IMR-90 (cell line): ENCODE data around the gene CD248. TPM values are rescaled to one million over a fixed set of nuclear protein-coding genes. Genes with fewer than 3 reads are reported as not detected.

Experiments
- ATAC-seq: fragments of 200-7000 bp; cut with Tn5 transposase; 2 replicates; pipeline ENCODE4 v1.9.1; 2020; ENCODE audit warnings: low read depth, mild to moderate bottlenecking, moderate library complexity
- BruUV-seq: library from RNA; stranded (reverse); fragments of 400-500 nt; replicated peaks from 2 replicates; lab custom pipeline; 2021; lab: Mats Ljungman, UMichigan
- CTCF ChIA-PET: fragments of 300-600 bp; formaldehyde crosslinking; extraction: SDS; loops from one replicate; lab custom pipeline; 2021; ENCODE audit warnings: antibody characterized with exemption; lab: Yijun Ruan, JAX
- POLR2A ChIA-PET: fragments of 300-600 bp; sonication (Branson Sonifier 250); formaldehyde crosslinking; loops from one replicate; lab custom pipeline; 2022; ENCODE audit warnings: antibody characterized with exemption; ENCODE audit not compliant: unreplicated experiment; lab: Charles Lee
- DNase-seq: peaks from one replicate; pipeline ENCODE4 v3.0.0; 2013
- H2AFZ ChIP-seq: replicated peaks from 2 replicates; pipeline ENCODE3; 2013; ENCODE audit warnings: low read length, mild to moderate bottlenecking; ENCODE audit not compliant: poor library complexity
- H2AK5ac ChIP-seq: 2 replicates; pipeline ENCODE4 v1.6.1; 2013; ENCODE audit warnings: low read depth, low read length, inconsistent platforms
- H2AK9ac ChIP-seq: replicated peaks from 2 replicates; pipeline ENCODE3; 2013; ENCODE audit warnings: mild to moderate bottlenecking, low read depth, low read length, moderate library complexity; ENCODE audit not compliant: poor library complexity
- H2BK120ac ChIP-seq: 2 replicates; pipeline ENCODE4 v1.6.1; 2013; ENCODE audit warnings: low read depth, low read length, inconsistent platforms
- H2BK15ac ChIP-seq: 3 replicates; pipeline ENCODE4 v1.6.1; 2013; ENCODE audit warnings: low read depth, low read length, inconsistent platforms
- H2BK20ac ChIP-seq: 2 replicates; pipeline ENCODE4 v1.6.1; 2013; ENCODE audit warnings: low read depth, mild to moderate bottlenecking, inconsistent platforms, low read length, moderate library complexity
- H2BK5ac ChIP-seq: 2 replicates; pipeline ENCODE4 v1.6.1; 2013; ENCODE audit warnings: mild to moderate bottlenecking, low read depth, low read length, inconsistent platforms; ENCODE audit not compliant: poor library complexity, severe bottlenecking
- H3K14ac ChIP-seq: replicated peaks from 2 replicates; pipeline ENCODE4 v1.6.1; 2013; ENCODE audit warnings: low read depth, low read length, inconsistent platforms
- H3K18ac ChIP-seq: 2 replicates; pipeline ENCODE4 v1.6.1; 2013; ENCODE audit warnings: low read depth, low read length, control low read depth
- H3K23ac ChIP-seq: 2 replicates; pipeline ENCODE4 v1.6.1; 2013; ENCODE audit warnings: low read depth, low read length, inconsistent platforms
- H3K27ac ChIP-seq: 2 replicates; pipeline ENCODE4 v1.5.1; 2013; ENCODE audit warnings: mild to moderate bottlenecking, control low read depth, low read length; ENCODE audit not compliant: insufficient read depth
- H3K27me3 ChIP-seq: 2 replicates; pipeline ENCODE4 v1.6.1; 2013; ENCODE audit warnings: low read length; ENCODE audit not compliant: control insufficient read depth, insufficient read depth
- H3K36me3 ChIP-seq: 2 replicates; pipeline ENCODE4 v1.6.1; 2013; ENCODE audit warnings: low read length, mixed read lengths; ENCODE audit not compliant: control insufficient read depth, insufficient read depth
- H3K4ac ChIP-seq: 2 replicates; pipeline ENCODE4 v1.6.1; 2013; ENCODE audit warnings: low read depth, low read length, inconsistent platforms
- H3K4me1 ChIP-seq: 2 replicates; pipeline ENCODE4 v1.6.1; 2013; ENCODE audit warnings: low read length, mixed read lengths; ENCODE audit not compliant: control insufficient read depth, insufficient read depth
- H3K4me2 ChIP-seq: 2 replicates; pipeline ENCODE4 v1.6.1; 2013; ENCODE audit warnings: low read depth, mild to moderate bottlenecking, control low read depth, low read length, moderate library complexity
- H3K4me3 ChIP-seq: 2 replicates; pipeline ENCODE4 v1.5.1; 2013; ENCODE audit warnings: low read depth, mild to moderate bottlenecking, control low read depth, low read length, moderate library complexity; ENCODE audit not compliant: insufficient read depth
- H3K56ac ChIP-seq: 2 replicates; pipeline ENCODE4 v1.6.1; 2013; ENCODE audit warnings: low read length, inconsistent platforms; ENCODE audit not compliant: insufficient read depth; ENCODE audit errors: extremely low read depth
- H3K79me1 ChIP-seq, 2 experiments: 2 replicates each; pipeline ENCODE4 v1.6.1; 2013; ENCODE audit warnings: low read length in 2 of 2, inconsistent platforms in 1 of 2, low read depth in 1 of 2
- H3K9ac ChIP-seq: 2 replicates; pipeline ENCODE4 v1.6.1; 2013; ENCODE audit warnings: low read depth, low read length, control low read depth
- H3K9me1 ChIP-seq: 2 replicates; pipeline ENCODE4 v1.6.1; 2013; ENCODE audit warnings: low read length, inconsistent platforms; ENCODE audit not compliant: insufficient read depth
- H3K9me3 ChIP-seq: 2 replicates; pipeline ENCODE4 v1.6.1; 2013; ENCODE audit warnings: low read length; ENCODE audit not compliant: control insufficient read depth, insufficient read depth
- H4K20me1 ChIP-seq: 2 replicates; pipeline ENCODE4 v1.6.1; 2013; ENCODE audit warnings: low read length, inconsistent platforms; ENCODE audit not compliant: insufficient read depth
- H4K5ac ChIP-seq: 2 replicates; pipeline ENCODE4 v1.6.1; 2013; ENCODE audit warnings: mild to moderate bottlenecking, low read depth, low read length, control low read depth
- H4K8ac ChIP-seq, 2 experiments: 2 replicates each; pipeline ENCODE4 v1.6.1; 2013; ENCODE audit warnings: low read depth in 2 of 2, low read length in 2 of 2, control low read depth in 1 of 2, inconsistent platforms in 1 of 2
- H4K91ac ChIP-seq: 2 replicates; pipeline ENCODE4 v1.6.1; 2013; ENCODE audit warnings: low read depth, low read length, inconsistent platforms; ENCODE audit not compliant: insufficient read depth
- BHLHE40 ChIP-seq: fragments of 150-350 bp; IDR thresholded peaks from 2 replicates; pipeline ENCODE4 v1.6.1; 2016; ENCODE audit warnings: mild to moderate bottlenecking, low read depth, low read length
- CEBPB ChIP-seq: IDR thresholded peaks from 2 replicates; pipeline ENCODE4 v1.6.1; 2012; ENCODE audit warnings: low read depth, low read length, improper control_type of control experiment
- FOS ChIP-seq: fragments of 150-350 bp; IDR thresholded peaks from 2 replicates; pipeline ENCODE4 v1.6.1; 2016; ENCODE audit warnings: low read depth, low read length
- MAFK ChIP-seq: IDR thresholded peaks from 2 replicates; pipeline ENCODE4 v1.6.1; 2012; ENCODE audit warnings: low read depth, low read length, improper control_type of control experiment
- MAZ ChIP-seq: IDR thresholded peaks from 2 replicates; pipeline ENCODE4 v1.6.1; 2012; ENCODE audit warnings: low read depth, mild to moderate bottlenecking, low read length, improper control_type of control experiment, moderate library complexity, borderline replicate concordance
- MXI1 ChIP-seq: IDR thresholded peaks from 2 replicates; pipeline ENCODE4 v1.6.1; 2012; ENCODE audit warnings: low read depth, mild to moderate bottlenecking, low read length, moderate library complexity, borderline replicate concordance
- POLR2A ChIP-seq: IDR thresholded peaks from 2 replicates; pipeline ENCODE4 v1.6.1; 2012; ENCODE audit warnings: mild to moderate bottlenecking, low read depth, low read length
- RAD21 ChIP-seq: IDR thresholded peaks from 2 replicates; pipeline ENCODE4 v1.6.1; 2012; ENCODE audit warnings: low read length, improper control_type of control experiment
- RCOR1 ChIP-seq: IDR thresholded peaks from 2 replicates; pipeline ENCODE4 v1.6.1; 2012; ENCODE audit warnings: mild to moderate bottlenecking, low read length, improper control_type of control experiment; ENCODE audit not compliant: insufficient replicate concordance
- WGBS, 2 experiments: methylation state at CpG; one replicate each; pipeline versions ENCODE4 v1.1.5 to v1.1.7; 2013; ENCODE audit warnings: missing lambda C conversion rate in 2 of 2; ENCODE audit not compliant: insufficient read length in 1 of 2; ENCODE audit errors: extremely low coverage in 2 of 2; 5-methylcytosine and 5-hydroxymethylcytosine counted together
- dilution Hi-C: fragments of 300-500 bp; cut with HindIII; formaldehyde crosslinking; loops from one replicate; pipeline ENCODE4 v1.14.3; 2018; ENCODE audit warnings: low sequenced_read_pairs; ENCODE audit not compliant: unreplicated experiment
- in situ Hi-C: fragments of 300-500 bp; cut with MboI; formaldehyde crosslinking; loops from 3 replicates; pipeline ENCODE4 v1.14.3; 2019; ENCODE audit warnings: low sequenced_read_pairs, inconsistent platforms, mixed read lengths
- intact Hi-C: fragments of 100-400 bp; cut with micrococcal nuclease; formaldehyde crosslinking; loops from 2 replicates; pipeline ENCODE4 v1.10.0; 2022
- polyA plus RNA-seq, 3 experiments: library from polyadenylated mRNA; depleted of rRNA; stranded (reverse); fragments of >200 nt; gene quantifications; 2 replicates each; pipeline ENCODE4 v1.2.3, GENCODE V29; 2012; ENCODE audit warnings: low replicate concordance in 1 of 3
- total RNA-seq: library from RNA; depleted of rRNA; stranded (reverse); fragments of >200 nt; gene quantifications from 2 replicates; pipeline ENCODE4 v1.2.3, GENCODE V29; 2012
- TF ChIP-seq, protein P1 (sequence below): fragments of 150-350 bp; IDR thresholded peaks from 2 replicates; pipeline ENCODE4 v1.6.1; 2017; ENCODE audit warnings: mild to moderate bottlenecking, antibody characterized with exemption, low read length, low read depth

CD248 gene
- total and polyA plus RNA-seq, 2 of the 4 experiments (the other 2 are of a cell fraction), result 19.5 to 223 TPM

DNA sequence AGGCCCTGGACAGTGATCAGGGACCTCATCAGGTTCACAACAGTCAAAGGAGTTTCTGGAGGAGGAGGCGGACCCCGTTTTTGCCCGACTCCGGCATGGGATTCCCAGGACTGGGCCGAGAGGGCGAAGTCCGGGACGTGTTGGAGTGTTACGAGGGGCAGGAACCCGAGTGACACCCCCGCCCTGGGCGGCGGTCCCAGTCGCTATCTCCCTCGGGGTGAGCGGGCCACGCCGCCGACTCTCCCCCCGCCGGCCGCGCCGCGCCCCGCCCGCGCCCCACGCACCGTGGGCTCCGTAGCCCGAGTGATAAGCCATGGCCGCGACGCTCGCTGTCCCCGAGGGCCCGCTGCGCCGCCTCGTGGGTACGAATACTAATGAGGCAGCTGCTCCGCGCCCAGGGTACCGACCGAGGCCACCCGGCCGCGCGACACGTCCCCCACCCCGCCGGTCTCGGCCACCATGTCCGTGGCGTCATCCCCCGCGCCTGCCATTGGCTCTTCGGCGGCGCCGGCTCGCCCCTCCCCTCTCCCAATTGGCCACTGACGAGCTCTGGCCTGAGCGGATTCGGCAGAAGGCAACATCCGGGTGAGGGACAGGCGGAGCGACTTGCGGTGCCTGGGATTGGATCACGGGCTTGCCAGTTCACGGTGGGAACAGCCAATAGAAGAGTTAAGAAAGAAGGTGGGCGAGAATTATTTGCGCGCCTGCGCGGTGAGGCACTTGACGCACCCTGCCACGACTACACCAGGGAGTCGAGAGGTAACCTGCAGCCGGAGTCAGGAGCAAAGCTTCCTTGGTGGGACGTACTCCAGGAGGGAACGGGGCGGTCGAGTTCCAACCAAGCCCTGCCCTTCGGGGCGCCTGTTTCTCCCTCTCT lies 27.9 kb downstream of the CD248 start, which contains the start of gene YIF1A:
Gene YIF1A (minus strand): TSS at position 473 of the 877 bp plus-strand sequence. CDS start 158 bp downstream, at position 315.
- H3K4me2 ChIP-seq, result peak within 1 kb of the TSS; percentile 98
- H3K36me3 ChIP-seq, result peaks cover 16% of the 10 kb centered on the region; the same call in 1 of the 2 replicates
- no TSS peak for BruUV-seq
- TF ChIP-seq MXI1, result 0 out of 2 replicates have a peak, but pooled peaks have one; percentile 36
- no peak for TF ChIP-seq RAD21
- TF ChIP-seq, protein P1, sequence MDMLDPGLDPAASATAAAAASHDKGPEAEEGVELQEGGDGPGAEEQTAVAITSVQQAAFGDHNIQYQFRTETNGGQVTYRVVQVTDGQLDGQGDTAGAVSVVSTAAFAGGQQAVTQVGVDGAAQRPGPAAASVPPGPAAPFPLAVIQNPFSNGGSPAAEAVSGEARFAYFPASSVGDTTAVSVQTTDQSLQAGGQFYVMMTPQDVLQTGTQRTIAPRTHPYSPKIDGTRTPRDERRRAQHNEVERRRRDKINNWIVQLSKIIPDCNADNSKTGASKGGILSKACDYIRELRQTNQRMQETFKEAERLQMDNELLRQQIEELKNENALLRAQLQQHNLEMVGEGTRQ, result no peak; the same call in 1 of the 2 replicates
- TF ChIP-seq MAFK, result no peak
- TF ChIP-seq CEBPB, result 0 out of 2 replicates have a peak, but pooled peaks have one; percentile 8
- TF ChIP-seq POLR2A, result peak; percentile 97
- TF ChIP-seq MAZ, result peak; percentile 76; the same call in 1 of the 2 replicates
- no peak for TF ChIP-seq BHLHE40
- peak; percentile 41; the same call in 1 of the 2 replicates for TF ChIP-seq FOS
- TF ChIP-seq RCOR1, result no peak
- H3K4me3 ChIP-seq, result peak within 1 kb of the TSS; percentile 69
- H4K20me1 ChIP-seq, result peaks cover 15% of the 10 kb centered on the region
- no peak within 1 kb of the TSS; the same call in 2 of the 3 replicates for H2BK15ac ChIP-seq
- H2BK120ac ChIP-seq, result peak within 1 kb of the TSS; percentile 43
- peak within 1 kb of the TSS; percentile 92 for H4K5ac ChIP-seq
- ChIA-PET CTCF (interaction anchor here (0.6 to 1.0 kb wide), 2 partner anchors 28 to 810 kb away, joined by 3 read pairs; no protein-coding TSS in a partner anchor), POLR2A (interaction anchor here (0.6 to 1.2 kb wide), 7 partner anchors 8 to 236 kb away, joined by 3 to 16 read pairs (median 3); partner anchors contain the start of gene CD248)
- peaks cover 17% of the 10 kb centered on the region for H3K9me1 ChIP-seq
- no peaks in the 10 kb centered on the region for H3K9me3 ChIP-seq
- H3K27me3 ChIP-seq, result peaks cover 29% of the 10 kb centered on the region
- peak within 1 kb of the TSS; percentile 93 to 98 for H4K8ac ChIP-seq
- peak within 1 kb of the TSS; percentile 90 for H3K56ac ChIP-seq
- H2AFZ ChIP-seq, result peak within 1 kb of the TSS; percentile 98
- DNase-seq, result peak; percentile 100
- dilution Hi-C loops, result no loop called here
- peak within 1 kb of the TSS; percentile 91 for H3K23ac ChIP-seq
- H3K79me1 ChIP-seq, result peaks cover 15 to 40% of the 10 kb centered on the region in 2 experiments; a peak in 3 of 4 replicates
- peak within 1 kb of the TSS; percentile 93 for H2BK5ac ChIP-seq
- peak; percentile 95 for ATAC-seq
- H3K27ac ChIP-seq, result peak within 1 kb of the TSS; percentile 86
- peaks cover 11% of the 10 kb centered on the region for H3K4me1 ChIP-seq
- 0% methylated on average over 50 of the region's 87 CpGs; no CpG with 5 or more reads in 1 of the 2 experiments for WGBS, 2 experiments
- peak within 1 kb of the TSS; percentile 90 for H2AK5ac ChIP-seq
- peak within 1 kb of the TSS; percentile 99 for H3K14ac ChIP-seq
- intact Hi-C loops, result loop anchor here (1.0 to 2.0 kb wide), 2 partner anchors 39 to 66 kb away; no protein-coding TSS in a partner anchor
- H4K91ac ChIP-seq, result peak within 1 kb of the TSS; percentile 95
- in situ Hi-C loops, result no loop called here
- H2BK20ac ChIP-seq, result no peak within 1 kb of the TSS; the same call in 1 of the 2 replicates
- H3K4ac ChIP-seq, result peak within 1 kb of the TSS; percentile 98
- peak within 1 kb of the TSS; percentile 38 for H3K18ac ChIP-seq
- peak within 1 kb of the TSS; percentile 99 for H2AK9ac ChIP-seq
- peak within 1 kb of the TSS; percentile 99 for H3K9ac ChIP-seq
